NCI-H2171 treated with DMSO at 0.1 percent for 48 hours (cell line): ENCODE results near the gene EFTUD2.
"Not testable (repeated sequence)": the region's sequence is repeated elsewhere in the genome, so short reads cannot be mapped to it uniquely, and the experiment has no call there.

ENCODE experiments used
- DNase-seq: peaks from one replicate; lab custom pipeline; 2025; lab: John Stamatoyannopoulos, UW

The EFTUD2 gene

DNA sequence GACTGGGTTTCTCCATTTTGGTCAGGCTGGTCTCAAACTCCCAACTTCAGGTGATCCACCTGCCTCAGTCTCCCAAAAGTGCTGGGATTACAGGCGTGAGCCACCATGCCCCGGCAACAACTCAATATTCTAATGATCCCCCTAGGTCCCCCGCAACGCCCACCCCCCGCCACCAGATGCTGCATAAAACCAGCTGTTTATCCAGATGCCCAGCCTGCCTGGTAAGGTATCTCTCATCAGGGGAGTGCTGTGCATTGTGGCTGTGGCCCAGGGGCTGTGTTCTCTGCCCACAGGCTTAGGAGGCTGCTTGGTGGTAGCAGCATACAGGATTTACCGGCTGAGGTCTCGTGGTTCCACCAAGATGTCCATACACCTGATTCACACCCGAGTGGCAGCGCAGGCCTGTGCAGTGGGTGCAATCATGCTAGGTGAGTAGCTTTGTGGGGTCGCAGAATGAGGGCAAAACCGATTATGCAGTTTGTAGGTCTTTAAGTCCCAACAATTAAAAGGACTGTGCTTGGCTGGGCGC lies 50.2 kb downstream of the EFTUD2 start:
- peak; percentile 10 for DNase-seq

DNA sequence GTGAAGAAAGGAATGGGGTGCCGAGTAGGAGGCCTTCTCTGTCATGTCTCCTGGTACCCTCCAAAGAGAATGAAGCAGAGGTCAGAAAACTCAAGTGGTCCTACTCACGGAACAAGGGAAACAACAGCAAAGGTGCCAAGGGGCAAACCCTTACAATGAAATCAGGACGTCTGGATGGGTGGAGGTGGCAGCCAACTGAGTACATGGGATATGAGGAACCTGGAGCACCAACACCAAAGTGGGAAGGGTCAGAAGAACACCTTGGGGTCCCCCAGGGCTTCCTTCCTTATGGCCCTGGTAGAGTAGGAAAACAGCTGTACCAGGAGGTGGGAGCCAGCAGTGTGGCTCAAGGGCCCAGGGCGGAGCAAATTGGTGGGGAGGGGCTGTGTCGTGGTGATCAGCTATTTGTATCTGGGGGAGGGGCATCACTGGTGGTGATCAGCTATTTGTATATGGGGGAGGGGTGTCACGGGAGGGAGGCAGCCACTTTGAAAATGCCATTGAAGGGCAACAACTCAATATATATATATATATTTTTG lies 50.9 kb downstream of the EFTUD2 start:
- no peak for DNase-seq

DNA sequence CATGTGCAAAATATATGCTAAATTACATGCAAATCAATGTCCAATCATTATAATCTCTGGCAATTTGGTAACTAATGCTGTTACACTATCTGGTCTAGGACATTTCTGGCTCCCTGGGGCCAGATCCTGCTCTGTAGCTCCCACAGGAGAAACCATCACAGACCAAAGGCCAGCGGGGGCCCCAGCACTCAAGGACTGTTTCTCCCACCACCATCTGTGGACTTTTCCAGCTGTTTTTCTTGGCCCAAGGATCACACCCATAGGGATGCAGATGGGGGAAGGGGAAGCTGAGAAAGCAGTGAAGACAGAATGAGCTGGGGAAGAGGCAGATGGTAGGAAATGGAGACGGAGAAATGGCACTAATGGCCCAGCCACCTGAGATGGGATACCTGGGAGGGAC lies 51.7 kb downstream of the EFTUD2 start, which contains the start of gene HIGD1B:
TSS of gene HIGD1B (plus strand) at position 298 of the 400 bp plus-strand sequence. CDS start 270 bp downstream, outside the sequence.
- peak; percentile 82 for DNase-seq

GRCh38 chr17:44846206-44846605 lies 53.0 kb downstream of the EFTUD2 start:
- no peak for DNase-seq

DNA sequence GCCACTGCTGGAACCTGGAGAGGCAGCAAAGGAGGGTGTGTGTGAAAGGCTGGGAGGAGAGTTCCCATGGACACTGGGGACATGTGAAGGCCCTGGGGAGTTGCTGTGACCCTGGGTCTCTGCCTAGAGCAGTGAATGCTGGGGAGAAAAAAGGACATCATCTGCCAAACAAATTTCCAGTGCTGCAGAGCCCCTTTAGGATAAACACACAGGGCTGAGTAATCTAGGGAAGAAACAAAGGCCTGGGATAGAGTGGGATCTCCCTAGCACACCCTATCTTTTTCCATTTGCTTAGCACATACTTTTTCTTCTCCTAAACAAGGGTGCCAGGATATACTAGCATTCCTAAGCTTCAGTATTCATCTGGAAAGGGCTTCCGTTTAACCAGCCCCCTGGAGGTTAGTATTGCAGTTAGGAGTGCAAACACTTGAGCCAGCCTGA lies 54.8 kb downstream of the EFTUD2 start:
- no peak for DNase-seq

- DNase-seq, result no peak
These were observed 56.5 kb downstream of the EFTUD2 start for GRCh38 chr17:44842748-44843147.

DNA sequence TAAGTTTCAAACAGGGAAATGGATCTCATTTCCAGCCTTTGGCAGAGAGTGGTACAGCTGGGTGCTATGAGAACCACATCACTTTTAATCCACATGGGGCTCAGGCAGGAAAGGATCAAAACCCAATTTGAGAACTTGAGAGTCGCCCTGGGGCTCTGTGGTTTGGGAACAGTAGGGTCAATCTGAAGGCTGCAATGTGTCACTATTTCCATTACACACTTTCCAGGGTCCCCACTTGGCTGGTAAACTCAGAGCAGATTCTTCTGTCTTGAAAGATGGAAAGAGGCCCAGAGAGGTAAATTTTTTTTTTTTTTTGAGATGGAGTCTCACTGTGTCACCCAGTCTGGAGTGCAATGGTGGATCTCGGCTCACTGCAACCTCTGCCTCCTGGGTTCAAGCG lies 58.3 kb downstream of the EFTUD2 start:
- DNase-seq, result no peak

- DNase-seq, result no peak
These were observed 59.0 kb downstream of the EFTUD2 start for GRCh38 chr17:44840274-44840673.

GRCh38 chr17:44837196-44837595 lies 62.0 kb downstream of the EFTUD2 start:
- DNase-seq, result peak; percentile 67

- DNase-seq, result no peak
These were observed 66.4 kb downstream of the EFTUD2 start for GRCh38 chr17:44832805-44833204.

GRCh38 chr17:44831371-44831770 lies 67.9 kb downstream of the EFTUD2 start:
- no peak for DNase-seq

DNA sequence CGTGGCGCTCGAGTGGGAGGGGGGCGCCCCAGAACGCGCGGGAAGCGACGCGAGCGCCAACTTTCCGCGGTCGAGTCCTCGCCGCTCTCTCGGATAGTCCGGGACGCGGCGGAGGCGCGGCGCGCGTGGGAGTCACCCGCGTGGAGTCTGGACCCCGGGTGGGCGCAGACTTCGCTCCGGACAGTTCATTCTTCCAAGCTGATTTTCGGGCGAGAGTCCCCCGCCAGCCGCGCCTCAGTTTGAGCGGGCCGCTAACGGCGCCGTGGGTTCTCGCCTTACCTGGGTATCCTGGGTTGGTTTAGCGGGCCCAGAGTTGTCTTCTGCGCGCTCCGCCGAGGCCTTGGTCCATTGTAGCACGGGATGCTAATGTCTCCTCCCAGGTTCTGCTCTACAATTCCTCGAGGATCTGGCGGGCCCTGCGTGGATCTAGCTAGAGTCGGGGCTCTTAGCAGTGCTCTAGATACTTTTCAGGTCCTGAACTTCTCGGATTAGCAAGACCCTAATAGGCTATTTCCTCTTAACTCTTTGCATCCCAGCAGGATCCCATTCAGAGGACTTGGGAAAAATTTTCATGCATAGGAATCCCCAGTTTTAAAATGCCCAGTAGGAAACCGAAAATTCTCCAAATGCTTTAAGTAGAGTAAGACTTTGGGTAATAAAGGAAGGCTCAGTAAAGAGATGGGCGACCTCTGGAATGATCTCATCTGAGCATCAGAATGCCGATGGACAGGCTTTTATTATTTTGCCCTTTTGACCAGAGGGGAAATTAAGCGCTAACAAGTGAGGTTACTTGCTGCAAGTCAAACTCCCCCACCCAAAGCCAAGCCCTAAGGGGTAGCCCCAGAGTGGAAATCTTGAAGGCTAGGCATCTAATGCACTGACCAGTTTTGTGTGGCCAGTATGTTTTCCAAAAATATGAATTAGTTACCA lies 68.6 kb downstream of the EFTUD2 start:
- DNase-seq, result no peak

GRCh38 chr17:44829523-44830358 lies 69.5 kb downstream of the EFTUD2 start, which contains the start of gene GJC1:
TSS of gene GJC1 (minus strand) at chr17:44830287. CDS start at chr17:44805817, 24,470 bp downstream.
- DNase-seq, result peak; percentile 25

DNA sequence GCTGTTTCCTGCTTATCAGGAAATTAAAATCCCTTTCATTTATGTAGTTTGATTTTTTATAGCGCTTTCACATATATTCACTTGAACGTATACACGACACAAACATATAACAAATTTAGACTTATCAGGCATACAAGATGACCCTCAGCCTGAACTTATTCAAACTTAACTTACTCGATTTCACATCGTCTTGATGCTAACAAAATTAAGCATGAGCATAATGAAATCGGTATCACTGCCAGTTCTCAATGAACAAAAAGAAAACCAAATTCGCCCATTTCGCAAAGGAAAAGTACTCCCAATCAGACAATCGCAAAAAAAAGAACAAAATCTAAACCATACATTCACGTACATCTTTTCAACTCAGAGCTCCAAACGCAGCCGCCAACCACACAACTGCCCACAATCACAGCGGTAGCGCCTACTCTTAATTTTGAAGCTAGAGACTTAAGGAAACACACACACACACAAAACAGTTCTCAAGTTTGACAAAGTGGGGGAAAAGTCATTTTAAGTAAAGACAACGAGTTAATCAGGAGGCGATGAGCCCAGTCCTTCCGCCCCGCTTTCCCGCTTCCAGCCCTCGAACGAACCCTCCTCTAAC lies 70.2 kb downstream of the EFTUD2 start:
- DNase-seq, result peak; percentile 47

DNA sequence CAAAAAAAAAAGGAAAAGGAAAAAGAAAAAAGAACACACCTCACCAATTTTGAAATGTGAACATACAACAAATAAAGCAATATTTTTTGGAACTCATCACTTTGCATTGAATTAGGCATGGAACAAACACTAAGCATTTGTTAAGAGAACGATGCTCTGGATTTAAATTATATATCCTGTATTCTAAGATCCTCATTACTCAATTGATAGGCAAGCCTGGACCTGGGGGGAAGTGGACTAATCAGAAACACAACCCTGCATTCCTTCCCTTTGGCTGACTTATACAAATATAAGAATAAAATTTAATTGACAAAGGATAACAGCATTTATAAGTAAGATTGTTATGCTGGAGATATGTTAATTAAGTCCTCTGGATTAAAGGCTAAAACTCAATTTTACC lies 71.4 kb downstream of the EFTUD2 start:
- no peak for DNase-seq

DNA sequence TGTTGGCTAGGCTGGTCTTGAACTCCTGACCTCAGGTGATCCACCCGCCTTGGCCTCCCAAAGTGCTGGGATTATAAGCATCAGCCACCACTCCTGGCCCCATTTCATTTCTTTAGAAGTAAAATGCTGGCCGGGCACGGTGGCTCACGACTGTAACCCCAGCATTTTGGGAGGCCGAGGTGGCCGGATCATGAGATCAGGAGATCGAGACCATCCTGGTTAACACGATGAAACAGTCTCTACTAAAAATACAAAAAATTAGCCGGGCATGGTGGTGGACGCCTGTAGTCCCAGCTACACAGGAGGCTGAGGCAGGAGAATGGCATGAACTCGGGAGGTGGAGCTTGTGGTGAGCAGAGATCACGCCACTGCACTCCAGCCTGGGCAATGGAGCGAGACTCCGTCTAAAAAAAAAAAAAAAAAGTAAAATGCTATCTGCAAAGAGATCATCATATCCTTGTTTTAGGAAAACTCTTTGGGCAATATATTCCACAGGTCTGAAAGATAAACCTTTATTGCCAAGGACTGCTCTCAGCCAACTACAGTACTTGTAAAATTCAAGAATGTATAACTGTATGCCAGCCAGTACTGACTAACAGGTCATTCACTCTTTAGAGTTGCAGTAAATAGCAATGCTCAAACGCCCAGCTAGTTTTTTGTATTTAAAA lies 73.0 kb downstream of the EFTUD2 start:
- no peak for DNase-seq

GRCh38 chr17:44825236-44825635 lies 74.0 kb downstream of the EFTUD2 start:
- DNase-seq, result not testable (repeated sequence)

- peak; percentile 87 for DNase-seq
These were observed 78.5 kb downstream of the EFTUD2 start for GRCh38 chr17:44820631-44821212.

DNA sequence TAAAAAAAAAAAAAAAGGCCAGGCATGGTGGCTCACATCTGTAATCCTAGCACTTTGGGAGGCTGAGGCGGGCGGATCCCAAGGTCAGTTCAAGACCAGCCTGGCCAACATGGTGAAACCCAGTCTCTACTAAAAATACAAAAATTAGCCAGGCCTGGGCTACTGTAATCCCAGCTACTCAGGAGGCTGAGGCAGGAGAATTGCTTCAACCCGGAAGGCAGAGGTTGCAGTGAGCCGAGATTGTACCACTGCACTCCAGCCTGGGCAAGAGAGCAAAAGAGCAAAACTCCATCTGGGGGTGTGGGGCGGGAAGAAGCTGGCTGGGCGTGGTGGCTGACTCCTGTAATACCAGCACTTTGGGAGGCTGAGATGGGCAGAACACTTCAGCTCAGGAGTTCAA lies 80.7 kb downstream of the EFTUD2 start:
- not testable (repeated sequence) for DNase-seq

DNA sequence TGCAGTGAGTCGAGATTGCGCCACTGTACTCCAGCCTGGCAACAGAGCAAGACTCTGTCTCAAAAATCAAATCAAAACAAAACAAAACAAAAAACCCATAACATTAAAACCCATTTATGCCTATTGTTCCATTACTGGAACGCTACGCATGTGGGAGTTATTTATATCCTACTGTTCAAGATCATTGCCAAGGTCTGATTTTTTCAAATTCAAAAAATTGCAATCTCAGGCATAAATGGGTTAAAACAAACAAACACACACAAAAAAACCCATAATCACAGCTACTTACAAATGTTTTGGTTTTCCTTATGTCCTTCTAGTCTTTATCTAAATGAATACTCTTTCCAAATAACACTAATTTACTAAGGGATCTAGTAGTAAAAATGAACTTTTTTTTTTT lies 87.0 kb downstream of the EFTUD2 start:
- no peak for DNase-seq
